Renal cortical epithelial cell (primary cell): ENCODE results near the gene PLIN4. TPM values are rescaled to one million over a fixed set of nuclear protein-coding genes. Genes with fewer than 3 reads are reported as not detected.
"Not testable (repeated sequence)": the region's sequence is repeated elsewhere in the genome, so short reads cannot be mapped to it uniquely, and the experiment has no call there.

Experiments
- DNase-seq: peaks from one replicate; pipeline ENCODE4 v3.0.0-alpha.2; 2011; ENCODE audit warnings: low read depth
- total RNA-seq: library from RNA; depleted of rRNA; stranded (reverse); fragments of >200 nt; gene quantifications from 2 replicates; pipeline ENCODE4 v1.2.3, GENCODE V29; 2014

The PLIN4 gene
- under 0.01 and 0.10 TPM in 2 replicates for total RNA-seq

GRCh38 chr19:4518345-4519171, at the start of gene PLIN4:
Gene PLIN4 (minus strand): TSS chr19:4518486. CDS start chr19:4518272, 214 bp downstream.
- no peak for DNase-seq

- DNase-seq = no peak
Measured at GRCh38 chr19:4567584-4568071, 49.3 kb upstream of the PLIN4 start.

GRCh38 chr19:4566402-4567051, 48.2 kb upstream of the PLIN4 start:
- DNase-seq = no peak

GRCh38 chr19:4563562-4563961, 45.3 kb upstream of the PLIN4 start:
- DNase-seq = not testable (repeated sequence)

GRCh38 chr19:4562085-4562484, 43.8 kb upstream of the PLIN4 start:
- DNase-seq = not testable (repeated sequence)

- no peak for DNase-seq
Measured at GRCh38 chr19:4559569-4559968, 41.3 kb upstream of the PLIN4 start, which contains the start of gene SEMA6B. Gene SEMA6B (minus strand): TSS chr19:4559684. CDS start chr19:4558457, 1,227 bp downstream.

- no peak for DNase-seq
Measured at GRCh38 chr19:4557971-4558941, 40.0 kb upstream of the PLIN4 start.

GRCh38 chr19:4557144-4557970, 39.1 kb upstream of the PLIN4 start:
- DNase-seq = no peak

- DNase-seq = no peak
Measured at GRCh38 chr19:4556597-4557127, 38.4 kb upstream of the PLIN4 start.

- no peak for DNase-seq
Measured at GRCh38 chr19:4555657-4556561, 37.6 kb upstream of the PLIN4 start.

GRCh38 chr19:4554717-4555116, 36.4 kb upstream of the PLIN4 start:
- no peak for DNase-seq

- no peak for DNase-seq
Measured at GRCh38 chr19:4553775-4554174, 35.5 kb upstream of the PLIN4 start.

- DNase-seq = no peak
Measured at GRCh38 chr19:4553092-4553695, 34.9 kb upstream of the PLIN4 start.

- DNase-seq = no peak
Measured at GRCh38 chr19:4552525-4552819, 34.2 kb upstream of the PLIN4 start.

GRCh38 chr19:4550479-4551050, 32.3 kb upstream of the PLIN4 start:
- no peak for DNase-seq

- no peak for DNase-seq
Measured at GRCh38 chr19:4550018-4550417, 31.7 kb upstream of the PLIN4 start.

GRCh38 chr19:4548238-4548584, 29.9 kb upstream of the PLIN4 start:
- no peak for DNase-seq

- no peak for DNase-seq
Measured at GRCh38 chr19:4547303-4548237, 29.3 kb upstream of the PLIN4 start.
